Measurements from ENCODE around the gene TRIL. TPM values are rescaled to one million over a fixed set of nuclear protein-coding genes. Genes with fewer than 3 reads are reported as not detected.

The TRIL gene
- total and polyA plus RNA-seq, 2 of the 13 experiments (the other 11 are each of a cell fraction or from before 2014, with no cell fraction given) = 0.18 to 0.40 TPM

DNA sequence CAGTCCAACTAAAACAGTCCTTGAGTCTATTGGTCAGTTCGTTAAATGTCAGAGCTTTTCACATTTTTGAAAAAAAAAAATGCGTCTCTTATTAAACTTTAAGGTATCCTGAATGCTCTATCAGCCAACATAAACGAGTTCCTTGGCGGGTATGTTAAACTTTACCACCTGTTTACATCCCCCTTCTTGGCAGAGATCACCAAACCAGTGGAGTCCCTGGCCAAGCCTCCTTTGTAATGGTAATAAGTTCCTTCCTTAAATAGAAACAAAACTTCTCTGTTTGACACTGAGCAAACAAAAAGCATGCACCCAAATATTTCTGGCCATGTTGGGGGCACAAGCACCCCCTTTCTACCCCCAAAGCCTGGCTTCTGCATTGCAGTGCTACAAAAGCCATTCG is 3.2 kb downstream of the TRIL start (continued):
- TF ChIP-seq ZNF253 (CRISPR knock-in tag; IDR thresholded peaks at IDR 0.05; ENCODE audit: borderline replicate concordance) (no peak), GATAD1 (CRISPR knock-in tag; IDR thresholded peaks at IDR 0.05) (no peak), ZNF782 (CRISPR knock-in tag; IDR thresholded peaks at IDR 0.05; ENCODE audit: borderline replicate concordance) (no peak), ASH2L (IDR thresholded peaks at IDR 0.05; ENCODE audit: insufficient read length, low read depth, low read length) (no peak), GABPA (IDR thresholded peaks at IDR 0.05; ENCODE audit: low read depth, low read length) (no peak), GABPA (CRISPR knock-in tag; IDR thresholded peaks at IDR 0.05; ENCODE audit: low read depth) (no peak), YEATS4 (CRISPR knock-in tag; IDR thresholded peaks at IDR 0.05; ENCODE audit: borderline replicate concordance) (no peak), SALL2 (CRISPR knock-in tag; IDR thresholded peaks at IDR 0.05) (no peak), KLF16 (CRISPR knock-in tag; IDR thresholded peaks at IDR 0.05) (no peak)
- TF ChIP-seq, protein P1, sequence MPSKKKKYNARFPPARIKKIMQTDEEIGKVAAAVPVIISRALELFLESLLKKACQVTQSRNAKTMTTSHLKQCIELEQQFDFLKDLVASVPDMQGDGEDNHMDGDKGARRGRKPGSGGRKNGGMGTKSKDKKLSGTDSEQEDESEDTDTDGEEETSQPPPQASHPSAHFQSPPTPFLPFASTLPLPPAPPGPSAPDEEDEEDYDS (CRISPR knock-in tag; IDR thresholded peaks at IDR 0.05) = no peak

DNA sequence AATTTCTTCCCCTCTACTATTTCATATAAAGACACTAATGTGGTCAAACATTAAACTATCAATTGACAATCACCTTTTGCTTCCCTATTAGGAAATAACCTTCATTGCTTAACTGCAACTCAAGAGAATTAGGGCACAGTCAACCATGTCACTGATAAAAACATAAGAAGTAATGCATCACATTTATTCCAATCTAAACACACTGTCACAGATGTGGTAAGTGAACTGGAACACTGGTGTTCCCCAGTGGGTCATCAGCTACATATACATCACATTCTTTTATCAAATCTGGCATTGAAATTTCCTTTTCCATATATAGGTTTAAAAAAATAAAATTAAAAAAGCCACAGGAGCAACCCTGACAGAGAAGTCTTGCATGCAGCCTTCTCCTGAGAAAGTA is 3.7 kb downstream of the TRIL start:
- no peaks in the 10 kb centered on the region for H3K79me2 ChIP-seq (ENCODE audit: insufficient read depth, low read length)
- CTCF ChIA-PET (ENCODE audit: low intra/inter-chr PET ratio, low total read pairs) = no interaction called here
- H3K9ac ChIP-seq (ENCODE audit: insufficient read depth, low read depth, low read length) = no peak overlapping the region
- H3K27me3 ChIP-seq (ENCODE audit: control insufficient read depth in 1 of 2, insufficient read depth in 2 of 2, low read length in 2 of 2) = no peaks in the 10 kb centered on the region
- no peaks in the 10 kb centered on the region for H4K20me1 ChIP-seq (ENCODE audit: insufficient read depth, low read length)
- POLR2A ChIA-PET = no interaction called here
- intact Hi-C loops (cut with micrococcal nuclease; ENCODE audit: unreplicated experiment) = no loop called here
- no peak overlapping the region for H3K27ac ChIP-seq (ENCODE audit: extremely low read length, insufficient read depth, low read length)
- no peaks in the 10 kb centered on the region for H3K36me3 ChIP-seq (replicated peaks in 1 of 2; ENCODE audit: control insufficient read depth in 1 of 2, insufficient read depth in 2 of 2, low read length in 2 of 2)
- peaks cover 30% of the 10 kb centered on the region for H3K4me1 ChIP-seq (ENCODE audit: insufficient read depth, low read length)
- DNase-seq (ENCODE audit: low spot score) (no peak), FAIRE-seq (no peak), ATAC-seq (no peak)
- no peak for TF ChIP-seq KDM5A (IDR thresholded peaks at IDR 0.05; ENCODE audit: borderline replicate concordance, low read length)
- TF ChIP-seq KLF11 (CRISPR knock-in tag; IDR thresholded peaks at IDR 0.05) = no peak
- TF ChIP-seq RFX1 (IDR thresholded peaks at IDR 0.05) = no peak
- TF ChIP-seq ZNF780A (CRISPR knock-in tag; IDR thresholded peaks at IDR 0.05) = no peak
- no peak overlapping the region for H2AFZ ChIP-seq (ENCODE audit: low read length)
- H3K4me2 ChIP-seq (ENCODE audit: low read depth, low read length) = no peak overlapping the region
- in situ Hi-C loops (cut with HindIII; ENCODE audit: extremely low pct_ligation_motif_present, low pct_unique_long_range_greater_than_20kb) = loop anchor here (10.0 kb wide), 1 partner anchor 150 kb away; no protein-coding TSS in a partner anchor
- H3K4me3 ChIP-seq (replicated peaks in 1 of 3; ENCODE audit: insufficient read depth in 1 of 3, low read depth in 2 of 3, low read length in 3 of 3) = no peak overlapping the region
- no peaks in the 10 kb centered on the region for H3K9me3 ChIP-seq (ENCODE audit: low read length)
- no TSS peak for BruUV-seq (replicated peaks)

Data from HepG2 (cell line).